HG02642 (cell line): Measurements from ENCODE around the gene PRKAR2A.

Experiments
- ATAC-seq: cut with Tn5 transposase; IDR thresholded peaks from one replicate; pipeline ENCODE4 v1.9.1; 2021; ENCODE audit warnings: mild to moderate bottlenecking; ENCODE audit not compliant: unreplicated experiment, poor library complexity

PRKAR2A gene

GRCh38 chr3:48847504-48848423, at the start of gene PRKAR2A:
Gene PRKAR2A, minus strand, starts transcription at chr3:48847874. Its CDS starts 278 bp downstream, at chr3:48847596.
- peak; percentile 93 for ATAC-seq

DNA sequence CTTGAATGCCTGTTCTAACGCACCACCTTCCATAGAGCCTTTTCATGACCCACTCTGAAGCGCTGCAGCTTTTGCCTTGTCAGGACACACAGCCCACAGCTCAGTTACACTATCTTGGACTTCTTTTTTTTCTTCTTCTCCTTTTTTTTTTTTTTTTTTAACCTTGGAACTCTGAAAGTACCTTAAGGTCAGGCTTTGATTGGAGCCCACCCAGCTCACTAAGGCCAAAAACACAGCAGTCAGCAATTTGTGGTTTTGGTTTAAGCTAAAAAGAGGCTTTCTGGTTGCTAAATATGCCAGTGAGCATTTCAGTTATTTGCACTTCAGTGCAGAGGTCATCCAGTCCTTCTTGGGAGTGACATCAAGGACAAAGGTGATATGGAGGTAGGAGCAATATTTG, 49.3 kb upstream of the PRKAR2A start:
- no peak for ATAC-seq

- no peak for ATAC-seq
Observed at GRCh38 chr3:48894516-48894915, 46.8 kb upstream of the PRKAR2A start.

DNA sequence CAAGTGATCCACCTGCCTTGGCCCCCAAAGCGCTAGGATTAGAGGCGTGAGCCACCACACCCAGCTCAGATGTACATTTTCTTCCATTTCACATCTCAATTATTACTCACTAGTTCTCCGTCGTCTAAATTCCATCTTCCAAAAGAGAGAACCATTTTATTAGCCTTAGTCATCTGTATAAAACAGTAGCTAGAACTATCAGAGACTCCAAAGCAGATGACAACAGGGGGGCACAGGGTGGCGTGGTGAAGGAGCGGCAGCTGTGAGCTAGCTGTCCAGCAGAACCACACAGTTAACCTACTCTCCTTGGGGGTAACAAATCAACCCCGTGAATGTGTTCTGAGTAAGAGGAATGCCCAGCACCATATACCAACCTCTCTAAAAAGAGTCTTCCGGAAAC, 43.9 kb upstream of the PRKAR2A start:
- no peak for ATAC-seq

DNA sequence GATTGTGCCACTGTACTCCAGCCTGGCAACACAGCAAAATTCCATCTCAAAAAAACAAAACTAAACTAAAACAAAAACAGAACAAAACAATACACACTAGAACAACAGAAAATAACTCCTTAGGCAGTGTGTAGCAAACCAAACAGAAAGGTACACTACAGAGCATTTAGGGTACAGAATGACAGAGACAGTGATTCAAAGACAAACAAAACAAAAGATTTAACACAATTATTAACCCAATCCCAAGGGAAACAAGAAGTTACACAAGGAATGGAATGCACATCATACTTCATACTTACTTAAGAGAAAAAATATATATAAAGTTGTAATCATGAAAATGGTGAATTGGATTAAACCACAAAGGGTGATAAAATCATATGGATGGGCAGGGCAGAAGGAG, 38.1 kb upstream of the PRKAR2A start:
- ATAC-seq: no peak

DNA sequence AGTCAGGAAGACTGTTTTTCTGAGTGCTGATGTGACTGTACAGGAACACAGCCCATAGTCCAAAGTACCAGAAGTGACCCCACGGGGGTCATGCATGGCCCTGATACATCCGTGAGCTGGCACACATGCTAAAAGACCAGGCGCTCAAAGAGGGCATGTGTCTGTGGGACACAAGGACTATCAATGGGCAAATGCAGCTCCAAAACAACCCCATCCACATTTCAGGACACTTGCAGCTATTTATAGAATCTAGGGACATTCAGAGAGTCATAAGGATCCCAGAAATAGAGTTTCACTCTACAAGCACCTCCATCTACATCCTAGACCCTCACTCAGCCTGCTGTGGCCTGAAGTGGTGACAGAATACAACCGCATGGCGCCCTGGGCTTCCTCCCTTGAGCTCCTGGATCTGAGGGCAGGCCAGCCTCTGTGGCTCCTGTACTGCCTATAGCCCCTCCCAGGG, 34.0 kb upstream of the PRKAR2A start:
- ATAC-seq: no peak

GRCh38 chr3:48881006-48881405, 33.3 kb upstream of the PRKAR2A start:
- no peak for ATAC-seq

DNA sequence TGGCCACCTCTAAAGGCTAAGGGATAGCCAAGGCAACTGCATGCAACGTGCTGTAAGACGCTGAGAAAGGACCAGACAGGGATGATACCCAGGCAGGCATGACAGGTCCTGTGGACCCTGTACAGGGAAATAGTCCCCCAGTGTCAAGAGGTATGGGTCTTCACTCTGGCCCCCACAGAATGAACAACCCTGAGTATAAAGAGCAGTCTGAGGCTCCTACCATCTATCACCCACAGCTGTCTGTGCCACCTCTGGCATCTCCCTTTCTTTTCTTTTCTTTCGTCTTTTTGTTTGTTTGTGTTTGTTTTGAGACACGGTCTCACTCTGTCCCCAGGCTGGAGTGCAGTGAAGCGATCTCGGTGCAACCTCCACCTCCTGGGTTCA, 32.3 kb upstream of the PRKAR2A start:
- no peak for ATAC-seq

DNA sequence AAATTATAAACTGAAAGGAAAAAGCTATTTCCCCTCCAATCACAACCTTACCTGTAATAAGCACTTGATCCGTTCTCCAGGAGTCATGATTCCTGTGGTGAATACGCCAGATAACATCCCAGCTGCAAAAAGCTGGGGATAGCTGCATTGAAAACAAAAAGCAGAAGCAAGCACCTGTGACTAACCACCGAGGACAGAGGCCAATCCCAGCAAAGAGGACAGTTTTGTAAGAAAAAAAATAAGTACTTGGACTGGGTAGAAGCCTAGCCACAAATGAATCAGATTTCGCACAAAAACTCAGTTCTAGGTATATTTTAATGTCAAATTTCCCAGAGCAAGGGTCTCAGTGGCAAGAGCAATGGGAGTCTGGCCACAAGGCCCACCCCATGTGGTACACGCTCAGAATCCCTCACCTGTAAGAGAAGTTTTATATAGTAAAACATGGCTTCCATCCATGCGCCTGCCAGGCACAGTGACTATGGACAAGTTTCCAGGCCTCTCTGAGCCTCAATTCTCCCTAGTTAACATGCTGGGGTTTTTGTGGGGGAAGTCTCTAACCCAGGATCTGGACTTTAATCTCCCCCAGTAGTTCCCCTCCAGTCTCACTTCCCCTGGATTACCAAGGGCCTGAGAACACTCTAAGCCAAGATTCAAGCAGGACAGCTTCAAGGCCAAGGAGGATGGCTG, 31.8 kb upstream of the PRKAR2A start:
- ATAC-seq: no peak

DNA sequence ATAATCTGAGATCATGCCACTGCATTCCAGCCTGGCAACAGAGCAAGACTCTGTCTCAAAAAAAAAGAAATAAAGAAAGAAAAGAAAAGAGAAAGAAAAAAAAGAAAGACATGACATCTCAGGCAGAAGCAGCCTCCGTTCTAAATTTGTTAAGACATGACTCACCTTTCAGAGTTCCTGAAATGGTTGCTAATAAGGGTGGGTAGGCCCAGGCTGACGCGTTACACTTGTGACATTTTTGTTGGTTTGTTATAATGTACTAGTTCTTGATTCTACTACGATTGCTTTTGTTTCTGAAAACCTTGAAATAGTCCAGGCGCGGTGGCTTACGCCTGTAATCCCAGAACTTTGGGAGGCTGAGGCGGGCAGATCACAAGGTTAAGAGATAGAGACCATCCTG, 30.0 kb upstream of the PRKAR2A start:
- no peak for ATAC-seq

- ATAC-seq: no peak
Observed at GRCh38 chr3:48863122-48863521, 15.4 kb upstream of the PRKAR2A start.

GRCh38 chr3:48859206-48859605, 11.5 kb upstream of the PRKAR2A start:
- ATAC-seq: no peak

DNA sequence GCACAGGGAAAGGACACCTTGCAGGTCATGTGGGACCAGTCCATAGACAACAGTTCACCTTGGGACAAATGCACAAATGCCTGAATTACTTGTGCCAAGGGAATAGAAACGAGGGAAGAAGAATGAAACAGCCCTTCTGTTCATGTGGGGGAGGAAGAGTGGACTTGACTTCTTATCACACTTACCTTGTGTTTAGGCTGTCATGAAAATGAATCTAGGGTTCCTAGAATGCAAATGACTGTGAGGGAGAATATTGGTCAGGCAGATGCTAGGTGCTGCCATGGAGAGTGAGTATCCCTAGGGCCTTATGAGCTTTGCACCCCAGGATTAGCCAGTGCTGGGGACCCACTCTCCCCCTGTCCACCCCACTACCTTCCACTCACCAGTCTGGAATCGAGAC, 11.0 kb upstream of the PRKAR2A start:
- no peak for ATAC-seq

GRCh38 chr3:48857641-48858040, 10.0 kb upstream of the PRKAR2A start:
- ATAC-seq: no peak

GRCh38 chr3:48856469-48856868, 8.8 kb upstream of the PRKAR2A start:
- no peak for ATAC-seq

- no peak for ATAC-seq
Observed at GRCh38 chr3:48855681-48856447, 8.2 kb upstream of the PRKAR2A start.

DNA sequence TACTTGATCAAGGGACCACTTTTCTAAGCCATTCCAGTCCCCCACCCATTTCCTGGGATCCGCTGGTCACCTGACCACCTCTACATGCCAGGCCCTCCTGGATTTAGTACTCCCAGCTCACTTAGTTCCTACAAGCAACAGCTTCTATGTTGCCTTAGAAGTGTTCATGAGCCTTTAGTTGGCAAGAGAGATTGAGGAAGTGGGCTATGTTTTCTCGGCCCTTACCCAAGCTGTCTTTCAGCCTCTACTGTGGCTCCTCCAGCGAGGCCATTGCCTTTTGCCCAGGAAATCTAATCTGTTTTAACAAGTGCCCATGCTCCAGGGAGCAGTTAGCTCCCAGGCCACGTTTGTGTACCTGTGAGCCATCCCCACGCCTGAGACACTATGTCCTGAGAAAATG, 4.5 kb upstream of the PRKAR2A start:
- ATAC-seq: no peak

GRCh38 chr3:48851407-48851806, 3.7 kb upstream of the PRKAR2A start:
- ATAC-seq: no peak

DNA sequence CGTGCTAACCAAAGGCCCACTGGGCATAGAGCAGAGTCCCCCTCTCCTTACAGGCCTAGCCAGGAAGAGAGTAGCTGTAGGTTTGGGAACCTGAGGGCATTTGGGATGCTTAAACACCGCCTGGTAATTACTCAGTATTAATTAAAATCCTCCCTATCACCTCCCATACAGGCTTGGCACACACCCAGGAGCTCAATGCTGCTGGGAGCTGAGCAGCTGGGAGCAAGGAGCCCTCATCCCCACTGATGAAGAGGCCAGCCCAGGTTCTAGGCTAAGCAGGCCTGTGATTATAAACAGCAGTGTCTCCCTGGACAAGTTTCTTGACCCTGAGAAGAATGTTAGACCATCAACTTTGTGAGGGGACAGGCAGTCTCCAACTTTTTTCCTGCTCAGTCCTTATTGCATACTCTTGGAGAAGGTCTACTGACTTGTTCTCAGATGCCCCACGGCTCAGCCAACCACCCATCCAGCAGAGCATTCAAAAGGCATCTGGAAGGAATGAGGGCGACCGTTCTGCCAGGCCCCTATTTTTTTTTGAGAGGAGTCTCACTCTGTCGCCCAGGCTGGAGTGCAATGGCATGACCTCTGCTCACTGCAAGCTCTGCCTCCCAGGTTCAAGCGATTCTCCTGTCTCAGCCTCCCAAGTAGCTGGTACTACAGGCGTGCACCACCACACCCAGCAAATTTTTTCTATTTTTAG, 1.3 kb upstream of the PRKAR2A start:
- ATAC-seq: no peak

- ATAC-seq: peak; percentile 41
Observed at GRCh38 chr3:48847053-48847503, 596 bp downstream of the PRKAR2A start.
